Measurements from ENCODE around the gene ADH6.

GRCh38 chr4:99248714-99249113, 29.7 kb upstream of the ADH6 start:
- TF ChIP-seq CTCF (conservative IDR thresholded peaks at IDR 0.05; ENCODE audit: low read length) (no peak), EZH2phosphoT487 (IDR thresholded peaks at IDR 0.05; ENCODE audit: borderline replicate concordance) (no peak)

Data from Loucy (cell line).